Stimulated activated naive CD4-positive, alpha-beta T cell treated with Interleukin-2 at 50 U/mL for 16 hours (primary cell): ENCODE data around the gene CTSL.
"Not testable (repeated sequence)": the region's sequence is repeated elsewhere in the genome, so short reads cannot be mapped to it uniquely, and the experiment has no call there.

Experiments used
- DNase-seq: peaks from one replicate; lab custom pipeline; 2025; lab: John Stamatoyannopoulos, UW

Gene CTSL

DNA sequence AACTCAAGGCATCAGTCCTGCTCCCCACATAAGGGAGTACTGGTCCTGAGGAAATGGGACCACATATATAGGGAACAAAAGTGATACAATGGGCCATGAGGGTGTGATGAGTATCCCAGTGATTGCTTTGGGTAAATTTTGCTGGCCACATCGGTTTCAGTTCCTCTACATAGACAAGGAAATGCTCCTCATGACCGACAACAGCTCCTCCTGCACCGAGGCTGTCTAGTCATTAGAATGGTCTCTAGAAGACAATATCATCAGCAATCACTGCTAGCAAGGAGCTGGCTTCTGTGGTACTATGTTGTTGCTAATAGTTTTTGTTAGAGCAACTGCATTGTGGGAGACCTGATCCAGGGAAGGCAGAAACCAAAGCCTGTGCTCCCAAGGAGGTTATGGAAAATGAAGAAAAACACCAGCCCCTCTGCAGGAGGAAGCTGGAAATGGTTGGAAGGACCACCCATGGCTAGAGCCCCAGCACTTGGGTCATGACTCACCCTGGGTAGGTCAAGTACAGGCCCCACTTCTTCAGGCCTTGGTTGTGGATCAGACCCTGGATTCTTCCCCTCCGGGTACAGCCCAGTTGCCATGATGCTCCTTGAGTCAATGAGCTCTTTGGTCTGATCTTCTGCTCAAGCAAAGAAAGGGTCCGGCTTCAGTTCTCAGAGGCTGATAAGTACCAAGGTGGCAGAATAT lies 3.4 kb upstream of the CTSL start:
- no peak for DNase-seq

DNA sequence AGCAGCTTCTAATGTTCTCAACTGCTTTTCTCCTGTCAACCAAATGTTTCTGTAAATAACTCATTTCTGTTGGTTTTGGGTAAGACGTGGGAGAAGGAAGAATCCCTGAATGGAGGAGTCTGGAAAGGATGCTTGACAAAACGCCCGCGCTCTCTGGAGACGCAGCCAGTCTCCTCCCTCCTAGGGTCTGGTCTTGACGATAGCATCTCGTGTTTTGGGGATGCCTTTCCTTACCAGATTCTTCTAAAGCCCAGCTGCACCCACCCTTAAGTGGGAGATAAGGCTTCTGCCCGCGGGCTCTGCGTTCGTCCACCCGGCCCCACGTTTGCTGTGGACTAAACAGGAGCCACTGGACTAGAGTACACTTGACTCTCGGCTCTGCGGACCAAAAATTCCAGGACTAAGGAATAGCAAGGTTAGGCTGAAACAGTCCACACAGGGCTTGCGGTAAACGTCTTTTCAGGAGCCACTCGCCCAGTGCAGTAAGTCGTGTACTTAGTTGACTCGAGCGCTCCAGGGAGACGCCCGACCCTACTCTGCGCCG lies 491 bp upstream of the CTSL start:
- no peak for DNase-seq

GRCh38 chr9:87729246-87729645 lies 3.3 kb downstream of the CTSL start:
- no peak for DNase-seq

GRCh38 chr9:87731321-87731720 lies 5.4 kb downstream of the CTSL start:
- DNase-seq: no peak

GRCh38 chr9:87732344-87732743 lies 6.4 kb downstream of the CTSL start:
- DNase-seq: no peak

GRCh38 chr9:87732756-87733155 lies 6.8 kb downstream of the CTSL start:
- no peak for DNase-seq

DNA sequence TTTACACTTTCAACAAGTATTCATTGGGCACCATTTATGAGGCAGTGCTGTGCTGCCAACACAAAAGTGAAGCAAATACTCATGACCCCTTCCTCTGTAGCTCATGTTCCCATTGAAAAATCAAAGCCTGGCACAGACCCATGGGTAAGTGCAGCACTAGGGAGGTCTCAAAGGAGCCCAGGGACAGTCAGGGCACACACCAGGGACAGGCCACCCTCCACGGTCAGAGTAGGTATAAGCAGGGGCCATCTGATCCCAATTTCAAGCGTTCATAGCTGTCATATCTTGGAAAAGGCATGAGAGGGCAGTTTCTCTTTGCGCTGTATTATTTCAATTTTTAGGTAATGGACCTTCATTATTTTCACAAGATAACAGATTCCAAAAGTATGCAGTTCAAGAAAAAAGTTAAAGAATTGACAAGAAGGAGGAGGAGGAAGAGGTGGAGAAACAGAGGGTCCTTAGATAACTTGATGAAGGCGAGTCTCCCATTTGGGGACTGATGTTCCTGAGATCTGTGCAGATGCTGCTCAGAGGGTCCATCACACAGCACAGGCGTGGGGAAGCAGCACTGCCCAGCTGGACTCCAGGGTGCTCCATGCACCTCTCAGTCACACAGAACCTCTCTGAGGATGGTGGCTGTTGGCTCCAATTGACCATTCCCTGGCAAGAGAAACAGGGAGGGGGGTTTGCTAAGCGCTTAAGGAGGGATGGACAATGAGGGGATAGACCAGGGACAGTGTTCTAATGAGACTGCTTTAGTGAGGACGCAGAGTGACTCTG lies 7.5 kb downstream of the CTSL start:
- no peak for DNase-seq

DNA sequence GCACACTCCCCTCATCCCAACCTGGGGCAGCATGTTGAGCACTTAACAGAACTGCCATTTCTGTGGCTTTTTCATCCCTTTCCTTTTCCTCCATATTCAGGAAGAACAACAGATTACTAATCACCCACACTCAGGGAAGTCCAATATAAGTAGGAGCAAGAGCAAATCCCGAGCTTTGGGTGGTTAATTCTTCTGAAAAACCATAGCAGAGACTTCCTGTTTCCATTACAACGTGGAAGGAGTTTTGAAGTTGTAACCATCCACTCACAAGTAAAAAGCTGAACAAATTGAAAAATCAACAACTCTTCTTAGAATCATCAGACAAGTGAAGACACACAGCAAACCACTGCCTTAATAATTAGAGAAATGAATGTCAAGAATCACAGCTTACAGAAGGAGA lies 8.2 kb downstream of the CTSL start:
- DNase-seq: no peak

DNA sequence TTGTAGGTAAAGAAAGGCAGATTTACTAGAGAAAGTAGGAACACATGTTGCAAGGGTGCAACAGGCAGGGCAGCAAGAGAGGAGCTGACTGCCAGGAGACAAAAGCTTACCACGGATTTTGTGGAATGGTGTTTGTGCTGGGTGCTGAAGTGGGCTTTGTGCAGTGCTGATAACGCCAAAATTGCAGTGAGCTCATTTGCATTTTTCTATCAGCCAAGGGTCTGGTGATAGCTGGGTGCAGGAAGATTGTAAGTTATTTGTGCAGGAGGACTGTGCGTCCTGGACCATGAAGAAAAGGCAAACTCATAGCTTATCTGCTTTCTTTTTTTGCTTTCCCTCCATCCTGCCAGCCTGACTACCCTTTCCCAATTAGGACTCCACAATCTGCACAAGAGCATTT lies 13.6 kb downstream of the CTSL start:
- no peak for DNase-seq

DNA sequence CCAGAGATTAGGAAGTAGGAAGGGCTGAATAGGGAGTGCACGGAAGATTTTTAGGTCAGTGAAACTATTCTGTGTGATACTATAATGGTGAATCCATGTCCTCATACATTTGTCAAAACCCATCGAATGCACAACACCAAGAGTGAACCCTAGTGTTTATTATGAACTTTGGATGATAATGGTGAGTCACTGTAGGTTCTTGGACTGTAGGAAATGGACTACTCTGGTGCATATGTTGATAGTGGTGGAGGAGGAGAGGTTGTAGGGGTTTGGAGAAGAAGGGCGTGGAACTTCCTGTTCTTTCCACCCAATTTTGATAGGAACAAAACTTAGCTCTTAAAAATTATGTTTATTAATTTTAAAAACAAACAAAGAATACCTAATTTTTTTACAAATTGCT lies 14.3 kb downstream of the CTSL start:
- DNase-seq: no peak

DNA sequence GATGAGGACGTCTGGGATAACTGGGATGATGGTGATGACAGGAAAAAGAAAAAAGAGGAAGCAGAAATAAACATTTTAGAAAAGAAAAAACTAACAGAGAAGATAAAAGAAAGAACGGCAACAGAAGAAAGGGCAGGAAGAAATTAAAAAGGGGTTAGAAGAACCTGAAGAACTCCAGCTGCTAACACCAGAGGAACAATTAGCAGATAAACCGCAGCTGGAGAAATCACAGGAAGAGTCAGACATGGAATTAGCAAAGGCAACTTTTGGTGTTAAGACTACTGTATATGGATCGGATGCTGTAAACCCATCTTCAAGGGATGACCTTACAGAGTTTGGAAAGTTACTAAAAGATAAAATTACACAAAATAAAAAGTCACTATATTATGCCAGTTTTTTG lies 15.4 kb downstream of the CTSL start:
- DNase-seq: no peak

DNA sequence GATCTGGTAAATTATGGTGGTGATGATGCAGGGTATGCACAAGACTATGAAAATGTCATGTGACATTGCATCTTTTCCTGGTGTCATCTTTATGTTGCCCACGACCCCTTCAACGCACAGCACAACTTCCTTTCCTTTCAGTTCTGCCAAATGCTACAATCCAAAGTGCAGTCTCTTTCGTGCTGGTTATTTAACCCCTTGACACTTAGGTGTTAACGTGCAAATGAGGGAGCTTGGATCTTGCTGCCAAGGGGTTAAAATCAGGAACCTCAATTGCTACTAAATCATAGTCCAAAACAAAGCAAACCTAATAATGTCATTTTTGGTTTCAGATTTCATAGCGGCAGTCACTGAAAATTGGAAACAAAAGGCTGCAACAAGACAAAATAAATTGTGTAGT lies 16.0 kb downstream of the CTSL start:
- no peak for DNase-seq

- no peak for DNase-seq
Measured at GRCh38 chr9:87742813-87743428, 17.0 kb downstream of the CTSL start.

GRCh38 chr9:87744247-87744646 lies 18.3 kb downstream of the CTSL start:
- DNase-seq: not testable (repeated sequence)

- DNase-seq: no peak
Measured at GRCh38 chr9:87746186-87746585, 20.3 kb downstream of the CTSL start.

GRCh38 chr9:87748881-87749280 lies 23.0 kb downstream of the CTSL start:
- DNase-seq: no peak

- DNase-seq: no peak
Measured at GRCh38 chr9:87749335-87750035, 23.6 kb downstream of the CTSL start.

DNA sequence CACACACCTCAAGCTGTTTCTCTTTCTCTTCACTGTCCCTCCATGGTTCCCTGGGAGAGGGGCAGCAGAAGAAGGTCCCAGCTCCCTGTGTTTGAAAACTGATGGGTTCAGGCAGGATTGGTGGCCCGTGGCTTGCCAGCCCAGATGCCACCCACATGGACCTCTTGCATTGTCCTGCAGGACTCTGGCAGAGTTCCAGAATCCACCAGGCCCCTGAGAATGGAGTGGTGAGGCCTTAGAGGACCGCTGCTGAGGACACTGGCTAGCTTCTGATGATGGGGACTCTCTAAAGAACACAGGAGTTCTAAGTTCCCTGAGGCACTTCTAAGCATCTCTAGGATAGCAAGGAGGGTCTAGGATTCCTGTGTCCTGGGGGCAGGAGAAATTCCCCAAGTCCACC lies 24.8 kb downstream of the CTSL start:
- no peak for DNase-seq

GRCh38 chr9:87751423-87751822 lies 25.5 kb downstream of the CTSL start:
- no peak for DNase-seq

- no peak for DNase-seq
Measured at GRCh38 chr9:87751868-87752267, 25.9 kb downstream of the CTSL start.

GRCh38 chr9:87753313-87753712 lies 27.4 kb downstream of the CTSL start:
- no peak for DNase-seq

- not testable (repeated sequence) for DNase-seq
Measured at GRCh38 chr9:87758330-87758729, 32.4 kb downstream of the CTSL start.
